ENCODE data around the gene EFCAB5. TPM values are rescaled to one million over a fixed set of nuclear protein-coding genes. Genes with fewer than 3 reads are reported as not detected.

EFCAB5 gene
- total and polyA plus RNA-seq, 2 of the 8 experiments (the other 6 are each of a cell fraction or from before 2014, with no cell fraction given), result 0.05 to 0.34 TPM

- TF ChIP-seq MAX (IDR thresholded peaks at IDR 0.05) (no peak), RFX5 (IDR thresholded peaks at IDR 0.05; ENCODE audit: borderline replicate concordance, low read depth, low read length) (no peak), RAD21 (IDR thresholded peaks at IDR 0.05 in 1 of 2, conservative IDR thresholded peaks at IDR 0.05 in 1 of 2; ENCODE audit: low read depth in 2 of 2, low read length in 2 of 2) (no peak), ATF3 (IDR thresholded peaks at IDR 0.05; ENCODE audit: insufficient read depth, low read depth, low read length) (no peak), EP300 (IDR thresholded peaks at IDR 0.05; ENCODE audit: borderline replicate concordance in 1 of 2, low read depth in 2 of 2, low read length in 2 of 2) (no peak), CHD1 (IDR thresholded peaks at IDR 0.05; ENCODE audit: low read depth, low read length) (no peak), CTBP2 (IDR thresholded peaks at IDR 0.05; ENCODE audit: borderline replicate concordance, insufficient read depth, insufficient read length, low read length) (no peak), SP2 (IDR thresholded peaks at IDR 0.05; ENCODE audit: low read length) (no peak), SIRT6 (IDR thresholded peaks at IDR 0.05; ENCODE audit: low read length) (no peak), EGR1 (IDR thresholded peaks at IDR 0.05; ENCODE audit: borderline replicate concordance, low read depth, low read length) (no peak)
Measured at GRCh38 chr17:29909236-29910003, 32.0 kb upstream of the EFCAB5 start (continued).
